Type B pancreatic cell (in vitro differentiated cells): ENCODE measurements around the gene BACE2. TPM values are rescaled to one million over a fixed set of nuclear protein-coding genes. Genes with fewer than 3 reads are reported as not detected.

ENCODE experiments used
- DNase-seq: peaks from one replicate; pipeline ENCODE4 v3.0.0; 2021; ENCODE audit warnings: mixed read lengths; ENCODE audit not compliant: unreplicated experiment; ENCODE audit errors: extremely low spot score
- H3K27ac Mint-ChIP-seq: 2 replicates; pipeline ENCODE4 v1.8.0; 2021; ENCODE audit warnings: mild to moderate bottlenecking, mixed read lengths
- H3K27me3 Mint-ChIP-seq: 2 replicates; pipeline ENCODE4 v1.8.0; 2021; ENCODE audit warnings: mixed read lengths
- H3K36me3 Mint-ChIP-seq: 2 replicates; pipeline ENCODE4 v1.8.0; 2021; ENCODE audit warnings: mixed read lengths
- H3K4me1 Mint-ChIP-seq: one replicate; pipeline ENCODE4 v1.8.0; 2021; ENCODE audit warnings: mixed read lengths; ENCODE audit not compliant: unreplicated experiment
- H3K4me3 Mint-ChIP-seq: 2 replicates; pipeline ENCODE4 v1.8.0; 2021; ENCODE audit warnings: mild to moderate bottlenecking, mixed read lengths
- H3K9me3 Mint-ChIP-seq: 2 replicates; pipeline ENCODE4 v1.8.0; 2021; ENCODE audit warnings: mixed read lengths
- total RNA-seq: library from RNA; stranded (reverse); gene quantifications from 2 replicates; pipeline ENCODE4 v1.2.1, GENCODE V29; 2021; ENCODE audit warnings: low replicate concordance
- TF ChIP-seq, protein P1 (sequence below): fragments of 200-600 bp; sonication (generic); conservative IDR thresholded peaks from 2 replicates; pipeline ENCODE4 v1.5.0; 2021; ENCODE audit warnings: antibody characterized with exemption, mild to moderate bottlenecking

The BACE2 gene
- total RNA-seq, 1 donor from 2014 or later: 29.8 TPM

GRCh38 chr21:41199123-41199522 lies 31.2 kb downstream of the BACE2 start:
- DNase-seq: no peak
- H3K27ac Mint-ChIP-seq: no peak overlapping the region
- H3K4me3 Mint-ChIP-seq: no peak overlapping the region
- no peaks in the 10 kb centered on the region for H3K9me3 Mint-ChIP-seq
- no peaks in the 10 kb centered on the region for H3K4me1 Mint-ChIP-seq
- H3K27me3 Mint-ChIP-seq: no peaks in the 10 kb centered on the region
- TF ChIP-seq, protein P1, sequence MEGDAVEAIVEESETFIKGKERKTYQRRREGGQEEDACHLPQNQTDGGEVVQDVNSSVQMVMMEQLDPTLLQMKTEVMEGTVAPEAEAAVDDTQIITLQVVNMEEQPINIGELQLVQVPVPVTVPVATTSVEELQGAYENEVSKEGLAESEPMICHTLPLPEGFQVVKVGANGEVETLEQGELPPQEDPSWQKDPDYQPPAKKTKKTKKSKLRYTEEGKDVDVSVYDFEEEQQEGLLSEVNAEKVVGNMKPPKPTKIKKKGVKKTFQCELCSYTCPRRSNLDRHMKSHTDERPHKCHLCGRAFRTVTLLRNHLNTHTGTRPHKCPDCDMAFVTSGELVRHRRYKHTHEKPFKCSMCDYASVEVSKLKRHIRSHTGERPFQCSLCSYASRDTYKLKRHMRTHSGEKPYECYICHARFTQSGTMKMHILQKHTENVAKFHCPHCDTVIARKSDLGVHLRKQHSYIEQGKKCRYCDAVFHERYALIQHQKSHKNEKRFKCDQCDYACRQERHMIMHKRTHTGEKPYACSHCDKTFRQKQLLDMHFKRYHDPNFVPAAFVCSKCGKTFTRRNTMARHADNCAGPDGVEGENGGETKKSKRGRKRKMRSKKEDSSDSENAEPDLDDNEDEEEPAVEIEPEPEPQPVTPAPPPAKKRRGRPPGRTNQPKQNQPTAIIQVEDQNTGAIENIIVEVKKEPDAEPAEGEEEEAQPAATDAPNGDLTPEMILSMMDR: no peak
- peaks cover 3% of the 10 kb centered on the region for H3K36me3 Mint-ChIP-seq

DNA sequence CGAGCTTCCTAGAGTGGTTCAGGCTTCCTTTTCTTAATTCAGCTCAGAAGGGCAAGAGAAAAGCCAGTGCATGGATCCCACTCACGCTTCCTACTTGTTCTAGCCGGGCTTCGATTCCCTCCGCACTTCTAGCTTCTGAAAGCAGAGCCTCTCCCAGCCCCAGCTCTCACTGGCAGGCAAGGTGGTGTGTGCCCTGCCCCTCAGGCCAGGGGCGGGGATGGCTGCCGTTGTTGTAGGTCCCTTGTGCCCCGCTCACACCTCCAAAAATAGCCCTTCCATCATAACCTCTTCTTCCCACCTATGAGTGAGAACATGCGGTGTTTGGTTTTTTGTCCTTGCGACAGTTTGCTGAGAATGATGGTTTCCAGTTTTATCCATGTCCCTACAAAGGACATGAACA lies 31.6 kb downstream of the BACE2 start:
- no peak for DNase-seq
- Mint-ChIP-seq H3K4me3 (no peak overlapping the region), H3K27ac (no peak overlapping the region), H3K27me3 (no peaks in the 10 kb centered on the region), H3K9me3 (no peaks in the 10 kb centered on the region), H3K4me1 (no peaks in the 10 kb centered on the region), H3K36me3 (peaks cover 3% of the 10 kb centered on the region)
- TF ChIP-seq, protein P1: no peak

DNA sequence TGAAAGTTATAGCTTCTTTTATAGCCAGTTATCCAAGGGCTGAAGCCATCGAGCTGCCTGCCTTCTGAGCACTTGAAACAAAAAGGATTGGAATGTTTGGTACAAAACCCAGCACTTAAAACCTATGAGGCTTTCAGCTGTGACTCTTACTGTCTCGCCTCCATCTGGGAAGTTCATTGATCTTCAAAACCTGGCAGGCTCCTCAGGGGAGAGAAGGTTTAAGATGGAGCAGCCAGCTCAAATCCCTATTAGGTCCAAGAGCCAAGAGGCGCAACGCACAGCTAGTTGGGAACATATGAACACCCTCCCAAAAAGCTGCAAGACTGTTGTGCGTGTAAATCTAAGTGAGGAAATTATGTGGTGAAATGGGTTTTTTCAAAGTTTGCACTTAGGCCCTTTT lies 33.4 kb downstream of the BACE2 start:
- Mint-ChIP-seq H3K4me3 (no peak overlapping the region), H3K36me3 (peaks cover 3% of the 10 kb centered on the region), H3K27me3 (no peaks in the 10 kb centered on the region), H3K9me3 (no peaks in the 10 kb centered on the region), H3K27ac (no peak overlapping the region), H3K4me1 (no peaks in the 10 kb centered on the region)
- no peak for DNase-seq
- TF ChIP-seq, protein P1: no peak

- DNase-seq: no peak
These were observed 36.8 kb downstream of the BACE2 start for GRCh38 chr21:41204736-41205135.

GRCh38 chr21:41207401-41208375 lies 39.7 kb downstream of the BACE2 start:
- Mint-ChIP-seq H3K4me1 (peaks cover 28% of the 10 kb centered on the region), H3K27me3 (no peaks in the 10 kb centered on the region), H3K9me3 (no peaks in the 10 kb centered on the region), H3K36me3 (no peaks in the 10 kb centered on the region), H3K4me3 (no peak overlapping the region), H3K27ac (no peak overlapping the region)
- TF ChIP-seq, protein P1: no peak
- DNase-seq: no peak

More at GRCh38 chr21:41204736-41205135, 36.8 kb downstream of the BACE2 start:
- Mint-ChIP-seq H3K27ac (no peak overlapping the region), H3K27me3 (no peaks in the 10 kb centered on the region), H3K9me3 (no peaks in the 10 kb centered on the region), H3K4me1 (peaks cover 14% of the 10 kb centered on the region), H3K36me3 (peaks cover 3% of the 10 kb centered on the region), H3K4me3 (no peak overlapping the region)
- TF ChIP-seq, protein P1: no peak
